ENCODE measurements around the gene KCNK13.

DNA sequence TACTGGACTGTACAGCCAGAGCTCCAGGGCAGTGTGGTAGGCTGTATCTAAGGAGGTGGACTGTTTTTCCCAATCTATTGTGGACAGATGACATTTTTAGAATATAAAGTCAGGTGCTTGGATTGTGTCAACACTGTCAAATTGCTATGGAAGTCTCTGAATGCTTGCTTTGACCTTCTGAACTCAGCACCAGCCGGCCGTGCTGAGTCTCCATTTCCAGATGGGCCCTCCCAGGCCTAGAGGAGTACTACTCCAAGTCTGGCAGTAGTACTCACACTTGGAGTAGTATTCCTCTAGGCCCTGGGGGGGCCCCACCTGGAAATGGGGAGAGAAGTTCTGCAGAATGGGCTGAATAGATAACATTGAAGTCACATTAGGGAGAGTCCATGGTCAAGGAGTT lies 16.2 kb upstream of the KCNK13 start:
- no peak for TF ChIP-seq POLR2A (IDR thresholded peaks at IDR 0.05)
- TF ChIP-seq POLR2AphosphoS5 (IDR thresholded peaks at IDR 0.05; ENCODE audit: insufficient read depth in 1 of 2, low read depth in 1 of 2): no peak
- TF ChIP-seq, protein P1, sequence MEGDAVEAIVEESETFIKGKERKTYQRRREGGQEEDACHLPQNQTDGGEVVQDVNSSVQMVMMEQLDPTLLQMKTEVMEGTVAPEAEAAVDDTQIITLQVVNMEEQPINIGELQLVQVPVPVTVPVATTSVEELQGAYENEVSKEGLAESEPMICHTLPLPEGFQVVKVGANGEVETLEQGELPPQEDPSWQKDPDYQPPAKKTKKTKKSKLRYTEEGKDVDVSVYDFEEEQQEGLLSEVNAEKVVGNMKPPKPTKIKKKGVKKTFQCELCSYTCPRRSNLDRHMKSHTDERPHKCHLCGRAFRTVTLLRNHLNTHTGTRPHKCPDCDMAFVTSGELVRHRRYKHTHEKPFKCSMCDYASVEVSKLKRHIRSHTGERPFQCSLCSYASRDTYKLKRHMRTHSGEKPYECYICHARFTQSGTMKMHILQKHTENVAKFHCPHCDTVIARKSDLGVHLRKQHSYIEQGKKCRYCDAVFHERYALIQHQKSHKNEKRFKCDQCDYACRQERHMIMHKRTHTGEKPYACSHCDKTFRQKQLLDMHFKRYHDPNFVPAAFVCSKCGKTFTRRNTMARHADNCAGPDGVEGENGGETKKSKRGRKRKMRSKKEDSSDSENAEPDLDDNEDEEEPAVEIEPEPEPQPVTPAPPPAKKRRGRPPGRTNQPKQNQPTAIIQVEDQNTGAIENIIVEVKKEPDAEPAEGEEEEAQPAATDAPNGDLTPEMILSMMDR (IDR thresholded peaks at IDR 0.05): no peak

Measured in vagina (tissue), 2 donors.